ENCODE data around the gene MRPS11.

DNA sequence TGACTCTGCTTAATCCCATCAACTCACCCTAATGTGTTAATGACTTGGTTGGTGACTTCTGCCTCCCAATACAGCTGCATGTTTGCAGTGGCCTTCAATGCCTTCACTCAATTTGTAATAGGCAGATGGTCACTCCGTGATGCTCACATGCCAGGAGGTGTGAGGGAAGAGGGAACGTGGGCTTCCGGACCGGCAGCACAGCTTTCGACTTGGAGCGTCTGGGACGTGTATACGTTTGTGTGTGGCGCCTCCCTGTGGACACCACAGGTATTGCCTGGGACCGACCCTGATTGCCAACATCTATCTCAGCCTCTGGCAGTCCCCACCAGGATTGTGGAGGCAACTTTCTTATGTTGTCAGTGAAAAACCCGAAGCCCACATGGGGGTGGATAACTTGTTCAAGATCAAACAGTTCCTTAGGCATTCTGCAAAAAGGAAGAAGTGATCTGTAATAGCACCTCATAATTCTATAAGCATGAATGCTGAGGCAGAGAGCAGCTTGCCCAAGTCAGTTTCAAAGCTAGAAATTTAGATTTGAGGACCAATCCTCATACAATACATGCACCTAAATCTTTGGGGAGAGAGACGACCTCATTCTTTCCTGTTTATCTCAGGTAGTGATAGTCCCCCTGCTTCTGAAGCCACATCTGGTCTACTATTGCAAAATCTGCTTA is 17.2 kb upstream of the MRPS11 start:
- TF ChIP-seq, protein P1, sequence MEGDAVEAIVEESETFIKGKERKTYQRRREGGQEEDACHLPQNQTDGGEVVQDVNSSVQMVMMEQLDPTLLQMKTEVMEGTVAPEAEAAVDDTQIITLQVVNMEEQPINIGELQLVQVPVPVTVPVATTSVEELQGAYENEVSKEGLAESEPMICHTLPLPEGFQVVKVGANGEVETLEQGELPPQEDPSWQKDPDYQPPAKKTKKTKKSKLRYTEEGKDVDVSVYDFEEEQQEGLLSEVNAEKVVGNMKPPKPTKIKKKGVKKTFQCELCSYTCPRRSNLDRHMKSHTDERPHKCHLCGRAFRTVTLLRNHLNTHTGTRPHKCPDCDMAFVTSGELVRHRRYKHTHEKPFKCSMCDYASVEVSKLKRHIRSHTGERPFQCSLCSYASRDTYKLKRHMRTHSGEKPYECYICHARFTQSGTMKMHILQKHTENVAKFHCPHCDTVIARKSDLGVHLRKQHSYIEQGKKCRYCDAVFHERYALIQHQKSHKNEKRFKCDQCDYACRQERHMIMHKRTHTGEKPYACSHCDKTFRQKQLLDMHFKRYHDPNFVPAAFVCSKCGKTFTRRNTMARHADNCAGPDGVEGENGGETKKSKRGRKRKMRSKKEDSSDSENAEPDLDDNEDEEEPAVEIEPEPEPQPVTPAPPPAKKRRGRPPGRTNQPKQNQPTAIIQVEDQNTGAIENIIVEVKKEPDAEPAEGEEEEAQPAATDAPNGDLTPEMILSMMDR (IDR thresholded peaks at IDR 0.05): peak; percentile 31 to 58 (median 52)
- no peak for TF ChIP-seq POLR2A (IDR thresholded peaks at IDR 0.05)
- no peak for TF ChIP-seq POLR2AphosphoS5 (IDR thresholded peaks at IDR 0.05)
- TF ChIP-seq EP300 (IDR thresholded peaks at IDR 0.05): no peak

Measured in upper lobe of left lung (tissue), 4 donors.